GM19468 (cell line): Measurements from ENCODE around the gene CMAS.
"Not testable (repeated sequence)": the region's sequence is repeated elsewhere in the genome, so short reads cannot be mapped to it uniquely, and the experiment has no call there.

ENCODE experiments used
- ATAC-seq: cut with Tn5 transposase; IDR thresholded peaks from one replicate; pipeline ENCODE4 v1.9.1; 2021; ENCODE audit warnings: mild to moderate bottlenecking, moderate library complexity, moderate number of reproducible peaks; ENCODE audit not compliant: unreplicated experiment; ENCODE audit errors: extremely low read depth

CMAS gene

DNA sequence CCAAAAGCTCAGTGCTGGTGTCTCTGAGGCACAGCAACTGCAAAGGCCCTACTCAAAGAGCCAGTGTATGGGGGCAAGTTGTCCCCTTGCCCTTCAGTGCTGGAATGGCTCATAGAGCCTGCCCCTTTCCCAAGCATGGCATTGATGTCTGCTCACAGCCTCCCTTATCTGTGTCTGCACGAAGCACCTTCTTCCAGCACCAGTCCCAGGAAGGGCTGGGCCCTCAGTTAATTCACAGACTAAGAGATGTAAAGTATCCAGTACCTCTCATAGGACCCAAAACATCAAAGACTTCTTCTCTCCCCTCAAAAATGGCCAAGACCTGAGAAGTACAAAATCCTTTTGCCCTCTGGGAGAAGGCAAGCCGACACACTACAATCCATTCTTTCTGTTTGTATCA lies 1.6 kb upstream of the CMAS start:
- no peak for ATAC-seq

DNA sequence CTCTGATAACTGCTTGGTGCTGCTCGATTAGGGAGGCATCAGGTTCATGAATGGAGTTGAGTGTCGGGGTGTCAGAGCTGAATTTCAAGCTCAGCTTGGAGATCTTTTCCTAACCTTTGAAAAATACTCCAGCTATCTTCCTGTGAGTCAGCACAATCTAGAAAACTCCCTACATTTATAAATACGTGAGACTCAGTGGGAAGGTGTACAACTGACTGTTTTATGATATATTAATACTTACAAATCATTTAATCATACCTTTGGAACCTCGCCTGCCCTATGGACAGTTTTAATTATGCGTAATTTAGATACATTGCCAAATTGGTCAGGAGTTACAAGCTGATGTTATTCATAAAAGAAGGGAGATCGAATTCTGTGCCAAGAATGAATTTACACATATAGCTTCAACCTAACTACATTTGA lies 961 bp downstream of the CMAS start:
- no peak for ATAC-seq

DNA sequence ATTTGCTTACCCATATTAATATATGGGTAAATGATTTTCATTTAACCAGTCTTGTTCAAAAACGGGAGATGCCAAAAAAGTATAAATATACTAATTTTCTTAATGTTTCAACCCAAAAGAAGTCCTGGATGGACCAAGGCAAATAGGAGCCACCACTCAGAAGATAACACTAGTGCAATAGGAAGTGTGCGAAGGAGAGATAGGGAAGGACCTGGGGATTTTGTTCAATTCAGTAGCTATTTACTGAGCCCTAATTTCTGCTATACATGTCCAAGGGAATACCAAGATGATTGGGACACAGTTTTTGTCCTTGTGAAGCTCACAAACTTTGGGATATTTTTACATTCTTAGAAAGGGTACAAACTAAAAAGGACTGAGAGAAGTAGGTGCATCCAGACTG lies 1.5 kb downstream of the CMAS start:
- no peak for ATAC-seq

DNA sequence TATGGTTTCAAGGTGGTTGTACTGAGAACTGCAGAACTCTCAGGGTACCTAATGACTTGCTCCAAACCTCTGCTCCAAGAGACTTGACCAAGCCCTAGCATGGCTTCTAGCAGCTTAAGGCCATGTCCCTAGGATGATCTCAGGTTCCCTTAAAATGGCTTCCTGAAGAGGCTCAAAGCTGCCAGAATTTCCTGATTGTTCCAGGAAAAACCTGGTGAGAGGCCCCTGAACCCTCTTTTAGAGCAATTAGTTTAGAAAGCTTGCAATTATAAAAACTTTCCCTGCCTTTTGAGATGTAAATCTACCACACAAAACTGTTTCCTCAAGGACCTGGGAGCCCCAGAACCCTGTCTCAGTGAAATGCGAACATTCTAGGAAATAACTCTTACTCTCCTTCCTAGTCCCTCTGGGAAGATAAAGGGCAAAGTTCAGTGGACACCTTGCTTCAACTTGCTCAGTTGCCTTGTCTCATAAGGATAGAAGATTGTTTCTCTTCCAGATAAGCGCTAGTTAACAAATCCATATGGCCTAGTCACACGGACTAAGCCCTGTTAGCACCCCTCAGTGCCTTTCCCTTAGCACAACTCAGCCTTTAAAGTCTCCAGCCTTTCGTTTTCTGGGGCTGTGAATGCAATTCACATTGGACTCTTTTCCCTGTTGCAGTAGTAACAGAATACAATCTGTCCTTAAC lies 2.5 kb downstream of the CMAS start:
- no peak for ATAC-seq

DNA sequence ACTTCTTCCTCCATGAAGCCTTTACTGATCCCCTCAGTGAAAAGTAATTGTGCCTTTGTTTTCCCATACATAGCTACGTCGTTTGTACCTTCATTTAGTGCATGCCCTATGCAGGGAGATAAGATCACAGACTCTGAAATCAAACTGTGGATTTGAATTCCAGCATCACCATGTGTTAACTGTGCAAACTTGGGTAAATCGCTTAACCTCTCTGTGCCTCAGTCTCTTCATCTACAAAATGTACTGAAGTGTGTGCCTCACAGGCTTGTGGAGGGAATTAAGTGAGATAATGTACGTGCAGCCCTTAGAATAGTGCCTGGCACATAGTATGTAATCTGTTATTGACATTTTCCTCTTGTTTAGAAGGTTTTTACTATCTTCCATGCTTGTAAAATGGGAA lies 4.1 kb downstream of the CMAS start:
- ATAC-seq, result no peak

DNA sequence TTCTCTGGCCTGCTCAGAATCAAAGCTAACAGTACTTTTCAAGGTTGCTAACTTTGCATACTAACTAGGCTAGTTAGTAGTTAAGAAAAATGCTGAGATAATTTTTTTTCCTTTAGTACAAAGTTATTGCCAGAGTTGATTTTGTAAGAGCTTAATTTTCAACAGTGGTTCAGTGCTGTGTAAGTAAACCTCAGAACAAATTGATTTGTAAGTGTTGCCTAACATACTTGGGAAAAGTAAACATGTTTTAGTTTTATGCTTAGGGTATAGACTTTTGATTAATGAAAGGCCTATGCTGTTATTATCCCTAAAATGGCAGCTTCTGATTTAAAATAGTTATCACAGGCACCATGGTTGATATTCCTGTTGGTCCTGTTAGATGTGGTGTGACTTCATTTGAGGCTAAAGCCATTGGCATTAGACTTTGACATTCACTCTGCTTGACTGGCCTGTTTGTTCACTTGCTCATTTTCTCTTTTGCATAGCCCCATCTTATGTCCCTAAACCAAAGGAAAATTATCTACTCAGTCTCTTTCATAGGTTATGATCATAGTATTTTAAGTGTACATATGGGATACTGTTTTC lies 5.2 kb downstream of the CMAS start:
- no peak for ATAC-seq

DNA sequence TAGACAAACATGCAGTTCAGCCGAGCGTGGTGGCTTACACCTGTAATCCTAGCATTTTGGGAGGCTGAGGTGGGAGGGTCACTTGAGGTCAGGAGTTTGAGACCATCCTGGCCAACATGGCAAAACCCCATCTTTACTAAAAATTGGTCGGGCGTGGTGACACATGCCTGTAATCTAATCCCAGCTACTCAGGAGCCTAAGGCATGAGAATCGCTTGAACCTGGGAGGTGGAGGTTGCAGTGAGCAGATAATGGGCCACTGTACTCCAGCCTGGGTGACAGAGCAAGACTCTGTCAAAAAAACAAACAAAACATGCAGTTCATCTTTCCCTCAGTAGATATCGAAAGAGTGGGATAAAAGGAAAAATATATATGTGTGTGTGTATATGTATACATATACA lies 7.0 kb downstream of the CMAS start:
- ATAC-seq, result not testable (repeated sequence)

DNA sequence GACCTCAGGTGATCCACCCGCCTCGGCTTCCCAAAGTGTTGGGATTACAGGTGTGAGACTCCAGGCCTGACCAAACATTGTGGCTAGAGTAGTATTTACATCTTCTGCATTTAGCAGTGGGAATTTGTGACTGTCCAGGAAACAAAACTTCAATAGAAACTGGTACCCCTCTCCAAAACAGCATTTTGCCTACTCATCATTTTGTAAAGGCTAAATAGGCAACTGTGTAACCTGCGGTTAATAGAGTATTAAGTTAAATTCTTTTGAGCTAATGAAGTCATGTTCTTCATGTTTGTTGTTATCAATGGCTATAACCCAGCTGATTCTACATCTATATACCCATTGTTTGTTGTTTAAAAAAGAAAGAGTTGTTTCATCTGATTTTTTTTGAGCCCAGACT lies 8.1 kb downstream of the CMAS start:
- no peak for ATAC-seq

DNA sequence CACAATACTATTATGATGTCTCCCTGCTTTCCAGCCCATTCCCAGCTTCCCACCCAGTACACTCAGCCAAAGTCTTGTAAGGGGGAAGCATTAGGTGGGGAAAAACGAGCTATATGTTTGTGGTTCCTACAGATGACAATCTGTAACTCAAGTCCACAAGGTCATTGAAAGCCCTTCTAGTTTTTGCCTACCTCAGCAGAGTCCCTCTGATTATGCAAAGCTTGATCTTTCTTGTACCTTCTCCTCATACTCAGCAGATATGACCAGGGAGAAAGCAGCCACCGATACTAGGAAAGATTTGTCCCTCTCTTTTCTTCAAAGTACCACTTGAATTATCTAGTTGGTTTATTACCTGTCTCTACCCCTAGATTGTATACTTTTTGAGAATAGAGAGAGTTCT lies 10.6 kb downstream of the CMAS start:
- no peak for ATAC-seq

DNA sequence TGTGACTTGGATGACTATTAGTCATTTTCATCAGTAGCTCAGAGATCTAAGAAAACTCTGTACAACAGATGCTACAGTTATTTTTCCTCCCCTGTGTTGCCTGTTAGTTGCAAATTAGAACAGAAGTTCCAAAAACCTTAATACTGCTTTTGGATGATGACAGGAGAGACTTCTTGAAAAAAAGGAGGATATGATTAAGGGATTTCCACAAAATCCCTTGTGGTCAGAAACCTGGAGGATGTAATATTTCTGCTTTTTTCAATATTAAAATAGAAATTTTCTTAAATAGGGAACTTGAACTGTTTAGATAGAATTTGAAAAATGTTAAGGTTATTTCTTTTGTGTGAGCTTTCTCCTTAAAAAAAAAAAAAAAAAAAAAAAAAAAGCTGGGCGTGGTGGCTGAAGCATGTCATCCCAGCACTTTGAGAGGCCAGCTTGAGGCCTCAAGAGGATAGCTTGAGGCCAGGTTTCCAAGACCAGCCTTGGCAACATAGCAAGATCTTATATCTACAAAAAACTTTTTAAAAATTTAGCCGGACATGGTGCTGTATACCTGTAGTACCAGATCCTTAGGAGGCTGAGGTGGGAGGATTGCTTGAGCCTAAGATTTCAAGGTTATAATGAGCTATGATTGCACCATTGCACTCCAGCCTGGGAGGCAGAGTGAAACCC lies 14.1 kb downstream of the CMAS start:
- ATAC-seq, result no peak

DNA sequence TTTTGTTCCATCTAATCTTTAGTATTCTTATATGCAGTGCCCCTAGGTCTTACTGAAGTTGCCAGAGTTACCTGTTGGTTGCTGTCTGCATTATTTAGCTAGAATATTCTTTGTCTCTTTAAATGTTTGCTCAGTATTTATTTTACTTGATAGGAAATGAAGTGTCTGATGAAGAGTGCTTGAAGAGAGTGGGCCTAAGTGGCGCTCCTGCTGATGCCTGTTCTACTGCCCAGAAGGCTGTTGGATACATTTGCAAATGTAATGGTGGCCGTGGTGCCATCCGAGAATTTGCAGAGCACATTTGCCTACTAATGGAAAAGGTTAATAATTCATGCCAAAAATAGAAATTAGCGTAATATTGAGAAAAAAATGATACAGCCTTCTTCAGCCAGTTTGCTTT lies 18.9 kb downstream of the CMAS start:
- no peak for ATAC-seq

DNA sequence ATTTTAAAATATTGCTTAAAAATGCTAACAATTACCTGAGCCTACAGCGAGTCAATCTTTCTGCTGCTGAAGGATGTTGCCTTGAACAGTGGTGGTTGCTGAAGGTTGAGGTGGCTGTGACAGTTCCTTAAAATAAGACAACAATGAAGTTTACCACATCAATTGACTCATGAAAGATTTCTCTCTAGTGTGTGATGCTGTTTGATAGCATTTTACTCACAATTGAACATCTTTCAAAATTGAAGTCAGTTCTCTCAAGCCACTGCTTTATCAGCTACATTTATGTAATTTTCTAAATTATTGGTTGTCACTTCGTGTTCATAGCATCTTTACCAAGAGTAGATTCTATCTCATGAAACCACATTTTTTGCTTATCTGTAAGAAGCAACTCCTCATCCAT lies 20.3 kb downstream of the CMAS start:
- no peak for ATAC-seq

DNA sequence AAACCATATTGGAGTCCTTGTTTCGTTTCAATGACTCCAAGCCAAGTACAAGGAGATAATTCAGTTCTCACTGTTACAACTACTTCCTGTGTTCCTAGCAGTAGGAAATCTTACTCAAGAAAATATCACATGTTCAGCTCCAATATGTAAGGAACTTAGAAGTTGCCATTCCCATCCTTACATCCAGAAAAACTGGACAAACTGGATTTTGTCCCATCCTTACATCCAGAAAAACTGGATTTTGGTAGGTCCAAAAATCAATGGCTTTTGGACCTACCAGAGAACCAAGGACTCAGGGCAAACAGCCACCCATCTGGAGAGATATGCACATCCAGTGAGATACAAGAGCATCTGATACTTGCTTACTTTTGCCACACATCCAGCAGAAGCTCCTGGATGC lies 23.8 kb downstream of the CMAS start:
- no peak for ATAC-seq

DNA sequence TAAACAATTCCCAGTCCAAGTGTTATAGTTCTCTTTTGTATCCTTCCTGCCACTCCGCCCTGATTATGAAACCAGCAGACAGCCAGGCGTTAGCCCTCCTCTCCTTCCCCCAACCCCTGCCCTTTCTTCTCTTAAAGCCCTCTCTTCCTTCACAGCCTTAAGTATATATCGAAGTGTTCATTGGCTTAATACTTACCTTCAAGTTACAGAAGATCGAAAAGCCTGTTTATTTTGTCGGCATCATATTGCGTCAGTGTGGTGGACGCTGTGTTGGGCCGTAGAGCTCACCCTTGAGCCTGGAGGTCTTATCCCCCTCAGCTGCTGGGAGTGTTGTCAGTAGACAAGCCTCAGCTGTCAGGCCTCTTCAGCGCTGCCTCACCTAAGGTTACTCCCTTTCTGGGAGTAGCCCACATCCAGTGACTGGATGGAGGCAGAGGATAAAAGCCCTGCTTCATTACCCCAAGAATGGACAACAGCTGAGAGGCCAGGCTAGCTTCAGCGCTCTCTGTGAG lies 36.2 kb downstream of the CMAS start:
- no peak for ATAC-seq

DNA sequence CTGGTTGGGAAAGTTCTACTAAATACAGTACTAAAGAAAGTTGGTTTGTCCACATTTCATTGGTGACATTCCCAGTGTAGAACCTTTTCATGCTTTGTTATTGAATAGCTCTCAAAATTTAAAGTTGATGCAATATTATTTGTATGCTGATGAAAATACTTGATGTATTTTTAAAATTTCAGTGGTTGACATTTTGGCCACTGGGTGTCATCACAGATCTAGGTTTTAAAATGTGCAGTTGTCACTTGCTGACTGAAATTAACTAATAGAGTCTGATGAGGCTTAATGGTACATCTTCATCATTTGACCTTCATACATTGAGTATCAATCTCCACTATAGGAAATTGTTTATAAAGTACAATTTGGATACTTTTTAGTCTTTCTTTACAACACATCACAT lies 37.1 kb downstream of the CMAS start:
- ATAC-seq, result peak; percentile 48

DNA sequence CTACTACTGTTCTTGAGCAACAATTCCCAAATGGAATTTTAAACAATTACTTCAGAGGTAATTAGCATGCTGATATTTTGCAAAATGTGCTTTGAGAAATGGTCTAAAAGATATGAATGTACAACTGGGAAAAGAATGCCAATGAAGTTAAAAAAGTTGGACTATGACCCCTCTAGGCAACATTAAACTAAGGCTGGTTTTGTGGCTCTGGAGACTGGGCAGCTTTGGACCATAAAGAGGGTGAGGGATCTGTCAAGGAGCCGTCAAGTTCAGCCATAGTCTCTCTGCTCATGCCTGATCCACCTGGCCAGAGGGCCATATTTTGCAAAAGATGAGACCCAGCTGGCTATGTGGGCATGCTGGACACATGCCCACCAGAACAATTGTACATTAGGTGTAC lies 38.8 kb downstream of the CMAS start:
- no peak for ATAC-seq

DNA sequence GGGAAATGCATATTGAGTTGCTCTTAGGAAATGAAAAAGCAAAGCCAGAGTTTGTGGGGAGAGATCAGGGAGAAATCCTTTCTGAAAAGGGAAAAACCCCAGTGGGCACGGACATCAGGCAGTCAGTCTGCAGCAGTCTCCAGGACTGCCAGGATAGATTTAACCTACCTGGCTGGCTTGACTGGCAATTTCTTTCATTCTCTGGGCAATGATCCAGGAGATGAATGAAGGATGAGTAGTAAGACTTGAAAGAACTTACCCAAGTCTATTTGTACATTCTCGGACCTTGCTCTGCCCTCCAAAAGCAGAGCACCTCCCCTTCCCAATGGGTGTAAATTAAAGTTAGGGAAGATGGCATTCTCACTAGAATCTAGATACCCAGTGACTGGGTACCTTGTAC lies 42.9 kb downstream of the CMAS start:
- ATAC-seq, result no peak

DNA sequence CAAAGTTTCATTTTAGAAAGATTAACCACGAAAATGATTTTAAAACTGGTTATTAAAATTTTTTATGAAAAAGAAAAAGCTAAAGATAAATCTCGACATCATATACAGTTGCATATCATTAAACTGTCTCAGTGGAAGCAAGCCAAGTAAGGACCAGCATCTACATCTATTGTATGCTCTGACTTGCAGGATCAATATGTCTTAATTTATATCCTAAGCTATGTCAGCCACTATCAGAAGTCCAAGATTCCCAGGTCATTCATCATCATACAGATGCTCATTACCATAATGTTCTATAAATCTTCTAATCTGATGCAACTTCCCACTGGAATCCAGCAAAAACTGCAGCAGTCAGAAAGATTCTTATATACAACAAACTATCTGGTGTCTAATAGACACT lies 43.5 kb downstream of the CMAS start:
- ATAC-seq, result no peak

DNA sequence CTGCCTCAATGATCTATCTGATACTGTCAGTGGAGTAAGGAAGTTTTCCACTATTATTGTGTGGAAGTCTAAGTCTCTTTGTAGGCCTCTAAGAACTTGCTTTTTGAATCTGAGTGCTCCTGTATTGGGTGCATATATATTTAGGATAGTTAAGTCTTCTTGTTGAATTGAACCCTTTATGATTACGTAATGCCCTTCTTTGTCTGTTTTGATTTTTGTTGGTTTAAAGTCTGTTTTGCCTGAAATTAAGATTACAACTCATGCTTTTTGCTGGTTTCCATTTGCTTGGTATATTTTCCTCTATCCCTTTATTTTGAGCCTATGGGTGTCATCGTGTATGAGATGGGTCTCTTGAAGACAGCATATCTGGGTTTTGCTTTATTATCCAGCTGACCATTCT lies 53.0 kb downstream of the CMAS start:
- not testable (repeated sequence) for ATAC-seq

DNA sequence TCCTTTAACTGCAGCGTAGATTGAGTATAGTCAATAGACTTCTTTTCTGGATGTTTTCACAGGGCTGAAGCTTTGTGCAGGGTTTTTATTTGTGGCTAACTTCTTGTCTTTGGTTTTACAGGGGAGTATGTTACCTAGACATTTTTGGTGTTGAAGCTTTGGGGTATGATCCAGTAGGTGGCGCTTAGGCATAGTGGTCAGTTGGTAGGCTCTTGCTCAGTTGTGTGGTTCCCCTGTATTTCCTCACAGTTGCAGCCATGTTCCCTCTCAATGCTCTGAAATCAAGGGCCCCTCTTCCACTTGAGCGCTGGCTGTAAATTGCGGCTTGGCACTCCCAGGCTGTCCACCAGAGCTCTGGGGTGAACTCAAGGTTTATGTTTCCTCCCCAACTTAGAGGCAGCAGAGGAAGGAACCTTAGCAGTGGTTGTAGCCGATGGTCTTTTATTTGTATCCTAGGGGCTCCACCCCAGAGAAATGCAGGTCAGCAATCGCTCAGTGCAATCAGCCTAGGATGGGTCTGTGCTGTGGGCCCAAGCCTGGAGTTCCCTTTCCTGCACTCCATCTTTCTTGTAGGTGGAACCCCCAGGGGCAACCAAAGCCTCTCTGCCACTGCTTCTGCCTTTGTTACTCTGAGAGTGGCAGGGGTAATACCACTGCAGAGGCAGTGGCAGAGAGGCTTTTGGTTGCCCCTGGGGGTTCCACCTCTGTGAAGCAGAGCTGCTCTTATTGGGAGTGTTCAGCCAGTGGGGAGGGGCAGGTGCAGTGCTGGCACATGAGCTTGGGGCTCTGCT lies 55.1 kb downstream of the CMAS start:
- ATAC-seq, result peak; percentile 40

DNA sequence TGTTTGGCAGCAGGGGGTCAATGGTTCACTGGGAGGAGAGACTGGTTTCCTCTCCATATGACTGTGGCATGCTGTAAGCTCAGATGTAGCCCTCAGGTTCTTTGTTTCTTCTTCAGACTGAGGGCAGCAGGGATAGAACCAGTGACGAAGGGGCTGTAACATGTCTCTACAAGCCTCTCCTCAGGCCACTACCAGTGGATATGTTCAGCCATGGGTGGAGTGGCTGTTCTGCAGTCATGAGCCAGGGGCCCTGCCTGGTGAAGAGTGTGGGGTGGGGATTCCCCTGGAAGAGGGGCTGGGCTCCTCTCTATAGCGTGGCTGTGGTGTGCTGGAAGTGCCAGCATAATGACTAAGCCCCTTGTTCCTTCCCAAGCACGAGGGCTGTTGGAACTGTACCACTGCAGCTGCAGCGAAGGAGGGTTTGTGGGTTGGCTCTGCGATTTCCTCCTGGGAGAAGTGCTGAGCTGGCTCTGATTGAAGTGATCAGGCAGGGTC lies 55.8 kb downstream of the CMAS start:
- no peak for ATAC-seq
